ENCODE results near the gene ATRNL1. TPM values are rescaled to one million over a fixed set of nuclear protein-coding genes. Genes with fewer than 3 reads are reported as not detected.

The ATRNL1 gene
- total RNA-seq, 1 experiment from 2014 or later, result not detected

- no peak for TF ChIP-seq CTCF (IDR thresholded peaks at IDR 0.05; ENCODE audit: unreplicated experiment)
- Mint-ChIP-seq H3K27ac (ENCODE audit: low read depth, unreplicated experiment) (no peak overlapping the region), H3K36me3 (ENCODE audit: insufficient read depth, unreplicated experiment) (no peaks in the 10 kb centered on the region), H3K4me3 (ENCODE audit: unreplicated experiment) (no peak overlapping the region), H3K27me3 (ENCODE audit: insufficient read depth, unreplicated experiment) (no peaks in the 10 kb centered on the region), H3K9me3 (ENCODE audit: unreplicated experiment) (no peaks in the 10 kb centered on the region), H3K4me1 (ENCODE audit: insufficient read depth, unreplicated experiment) (peaks cover 12% of the 10 kb centered on the region)
- no peak for DNase-seq (ENCODE audit: unreplicated experiment)
- intact Hi-C loops (cut with micrococcal nuclease), result no loop called here
- CTCF ChIA-PET, result interaction anchor here (0.6 to 1.1 kb wide), 2 partner anchors 16 to 159 kb away, joined by 3 to 4 read pairs; no protein-coding TSS in a partner anchor
- no TSS peak for BruUV-seq (replicated peaks)
- POLR2A ChIA-PET, result no interaction called here
These were observed 839.9 kb downstream of the ATRNL1 start for GRCh38 chr10:115933098-115933497.

- Mint-ChIP-seq H3K9me3 (ENCODE audit: unreplicated experiment) (no peaks in the 10 kb centered on the region), H3K4me3 (ENCODE audit: unreplicated experiment) (no peak overlapping the region), H3K4me1 (ENCODE audit: insufficient read depth, unreplicated experiment) (peaks cover 12% of the 10 kb centered on the region), H3K27me3 (ENCODE audit: insufficient read depth, unreplicated experiment) (no peaks in the 10 kb centered on the region), H3K27ac (ENCODE audit: low read depth, unreplicated experiment) (no peak overlapping the region), H3K36me3 (ENCODE audit: insufficient read depth, unreplicated experiment) (no peaks in the 10 kb centered on the region)
- DNase-seq (ENCODE audit: unreplicated experiment), result no peak
- TF ChIP-seq CTCF (IDR thresholded peaks at IDR 0.05; ENCODE audit: unreplicated experiment), result no peak
- intact Hi-C loops (cut with micrococcal nuclease), result no loop called here
- ChIA-PET POLR2A (interaction anchor here (0.7 kb wide), 1 partner anchor 56 kb away, joined by 3 read pairs; no protein-coding TSS in a partner anchor), CTCF (no interaction called here)
- no TSS peak for BruUV-seq (replicated peaks)
These were observed 842.6 kb downstream of the ATRNL1 start for GRCh38 chr10:115935731-115936130.

GRCh38 chr10:115936926-115937767, 844.0 kb downstream of the ATRNL1 start:
- H3K27me3 Mint-ChIP-seq (ENCODE audit: insufficient read depth, unreplicated experiment), result no peaks in the 10 kb centered on the region
- H3K4me1 Mint-ChIP-seq (ENCODE audit: insufficient read depth, unreplicated experiment), result peaks cover 12% of the 10 kb centered on the region
- no peak overlapping the region for H3K27ac Mint-ChIP-seq (ENCODE audit: low read depth, unreplicated experiment)
- H3K9me3 Mint-ChIP-seq (ENCODE audit: unreplicated experiment), result no peaks in the 10 kb centered on the region
- ChIA-PET POLR2A (no interaction called here), CTCF (interaction anchor here (0.8 kb wide), 2 partner anchors 12 to 241 kb away, joined by 3 read pairs; no protein-coding TSS in a partner anchor)
- no peaks in the 10 kb centered on the region for H3K36me3 Mint-ChIP-seq (ENCODE audit: insufficient read depth, unreplicated experiment)
- no peak overlapping the region for H3K4me3 Mint-ChIP-seq (ENCODE audit: unreplicated experiment)
- TF ChIP-seq CTCF (IDR thresholded peaks at IDR 0.05; ENCODE audit: unreplicated experiment), result no peak
- peak; percentile 30 for DNase-seq (ENCODE audit: unreplicated experiment)
- no TSS peak for BruUV-seq (replicated peaks)
- intact Hi-C loops (cut with micrococcal nuclease), result no loop called here

GRCh38 chr10:115937768-115938056, 844.5 kb downstream of the ATRNL1 start:
- CTCF ChIA-PET, result interaction anchor here (0.8 kb wide), 2 partner anchors 12 to 241 kb away, joined by 3 read pairs; no protein-coding TSS in a partner anchor
- Mint-ChIP-seq H3K27ac (ENCODE audit: low read depth, unreplicated experiment) (no peak overlapping the region), H3K27me3 (ENCODE audit: insufficient read depth, unreplicated experiment) (no peaks in the 10 kb centered on the region), H3K9me3 (ENCODE audit: unreplicated experiment) (no peaks in the 10 kb centered on the region), H3K36me3 (ENCODE audit: insufficient read depth, unreplicated experiment) (no peaks in the 10 kb centered on the region), H3K4me3 (ENCODE audit: unreplicated experiment) (no peak overlapping the region), H3K4me1 (ENCODE audit: insufficient read depth, unreplicated experiment) (peaks cover 12% of the 10 kb centered on the region)
- no peak for DNase-seq (ENCODE audit: unreplicated experiment)
- no peak for TF ChIP-seq CTCF (IDR thresholded peaks at IDR 0.05; ENCODE audit: unreplicated experiment)
- no TSS peak for BruUV-seq (replicated peaks)
- intact Hi-C loops (cut with micrococcal nuclease), result no loop called here
- POLR2A ChIA-PET, result no interaction called here
